GM12801 (cell line): Measurements from ENCODE around the gene NSMCE3.

ENCODE experiments used
- TF ChIP-seq, protein P1 (sequence below): IDR thresholded peaks from one replicate; pipeline ENCODE4 v1.5.1; 2011; ENCODE audit warnings: control low read depth; ENCODE audit not compliant: insufficient read length; ENCODE audit errors: extremely low read depth

NSMCE3 gene

DNA sequence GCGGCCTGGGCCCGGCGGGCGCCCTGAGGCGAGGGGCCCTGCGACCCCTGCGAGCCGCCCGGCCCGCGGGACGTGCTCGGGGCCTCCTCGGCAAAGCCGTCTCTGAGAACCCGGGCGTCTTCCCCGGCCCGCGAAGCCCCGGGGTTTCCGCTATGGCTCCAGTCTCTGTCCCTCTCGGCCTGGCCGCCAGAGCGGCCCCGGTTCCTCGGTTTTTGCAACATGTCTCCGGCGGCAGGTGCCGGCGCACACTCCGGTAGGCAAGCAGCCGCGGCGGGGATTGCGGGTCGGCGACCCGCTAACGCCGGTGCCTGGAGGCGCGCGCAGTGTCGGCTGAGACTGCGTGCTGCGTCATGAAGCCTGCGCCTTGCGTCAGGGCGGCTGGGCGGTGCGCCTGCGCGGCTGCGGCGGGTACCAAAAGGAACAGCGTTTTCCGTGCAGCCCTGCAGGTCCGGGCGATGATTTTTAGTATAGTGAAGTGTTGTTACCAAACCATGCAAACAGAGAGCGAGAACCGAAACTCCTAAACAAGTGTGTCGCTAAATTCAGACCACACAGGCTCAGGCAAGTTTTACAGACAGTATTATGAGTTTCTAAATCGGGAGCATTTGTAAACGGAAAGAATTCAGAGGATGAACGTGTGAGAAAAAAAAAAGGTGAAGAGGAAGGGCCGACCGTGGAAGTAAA, at the start of gene NSMCE3:
NSMCE3 (minus strand) TSS at position 338 of the 684 bp plus-strand sequence; CDS start at position 221, 117 bp downstream.
- TF ChIP-seq, protein P1, sequence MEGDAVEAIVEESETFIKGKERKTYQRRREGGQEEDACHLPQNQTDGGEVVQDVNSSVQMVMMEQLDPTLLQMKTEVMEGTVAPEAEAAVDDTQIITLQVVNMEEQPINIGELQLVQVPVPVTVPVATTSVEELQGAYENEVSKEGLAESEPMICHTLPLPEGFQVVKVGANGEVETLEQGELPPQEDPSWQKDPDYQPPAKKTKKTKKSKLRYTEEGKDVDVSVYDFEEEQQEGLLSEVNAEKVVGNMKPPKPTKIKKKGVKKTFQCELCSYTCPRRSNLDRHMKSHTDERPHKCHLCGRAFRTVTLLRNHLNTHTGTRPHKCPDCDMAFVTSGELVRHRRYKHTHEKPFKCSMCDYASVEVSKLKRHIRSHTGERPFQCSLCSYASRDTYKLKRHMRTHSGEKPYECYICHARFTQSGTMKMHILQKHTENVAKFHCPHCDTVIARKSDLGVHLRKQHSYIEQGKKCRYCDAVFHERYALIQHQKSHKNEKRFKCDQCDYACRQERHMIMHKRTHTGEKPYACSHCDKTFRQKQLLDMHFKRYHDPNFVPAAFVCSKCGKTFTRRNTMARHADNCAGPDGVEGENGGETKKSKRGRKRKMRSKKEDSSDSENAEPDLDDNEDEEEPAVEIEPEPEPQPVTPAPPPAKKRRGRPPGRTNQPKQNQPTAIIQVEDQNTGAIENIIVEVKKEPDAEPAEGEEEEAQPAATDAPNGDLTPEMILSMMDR, result no peak

DNA sequence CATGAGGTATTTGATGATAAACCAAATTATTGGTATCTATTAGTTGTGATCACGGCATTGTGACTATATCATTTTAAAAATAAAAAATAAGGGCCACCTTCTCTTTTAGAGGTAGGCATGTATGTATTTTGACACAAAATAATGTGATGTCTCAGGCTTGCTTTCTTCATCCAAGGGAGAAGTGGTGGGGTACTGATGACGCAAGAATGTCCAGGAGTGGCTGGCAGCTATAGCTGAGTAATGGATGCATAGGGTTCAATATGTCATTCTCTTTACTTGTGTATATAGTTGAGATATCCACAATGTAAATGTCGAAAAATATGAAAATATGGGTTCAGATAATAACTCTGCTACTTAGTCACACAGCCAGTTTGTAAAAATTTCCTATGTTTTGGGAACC, 46.8 kb upstream of the NSMCE3 start:
- TF ChIP-seq, protein P1, result no peak

DNA sequence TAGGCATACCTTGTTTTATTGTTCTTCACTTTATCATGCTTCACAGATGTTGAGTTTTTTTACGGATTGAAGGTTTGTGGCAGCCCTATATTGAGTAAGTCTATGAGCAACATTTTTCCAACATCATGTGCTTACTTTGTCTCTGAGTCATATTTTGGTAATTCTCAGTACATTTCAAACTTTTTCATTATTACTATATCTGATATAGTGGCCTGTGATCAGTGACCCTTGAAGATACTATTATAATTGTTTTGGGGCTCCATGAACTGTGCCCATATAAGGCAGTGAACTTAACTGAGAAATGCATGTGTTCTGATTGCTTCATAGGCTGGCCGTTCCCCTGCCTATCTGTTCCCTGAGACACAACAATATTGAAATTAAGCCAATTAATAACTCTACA, 42.8 kb upstream of the NSMCE3 start:
- TF ChIP-seq, protein P1, result no peak

DNA sequence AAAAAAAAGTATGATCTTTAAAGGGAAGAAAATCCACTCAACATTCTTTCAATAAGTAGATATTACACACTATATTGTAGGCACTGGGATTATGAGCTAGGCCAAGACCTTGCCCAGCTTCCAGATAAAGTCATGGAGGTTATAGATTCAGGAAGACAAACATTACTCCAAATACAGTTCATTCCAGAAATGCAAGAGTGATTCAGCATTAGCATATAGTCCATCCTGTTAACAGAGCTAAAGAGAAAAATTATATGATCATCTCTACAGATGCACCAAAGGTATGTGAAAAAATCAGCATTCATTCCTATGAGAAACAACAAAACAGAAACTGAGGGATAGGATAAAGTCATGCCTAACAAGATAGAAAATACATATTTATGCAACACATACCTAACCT, 42.1 kb upstream of the NSMCE3 start:
- TF ChIP-seq, protein P1, result no peak

DNA sequence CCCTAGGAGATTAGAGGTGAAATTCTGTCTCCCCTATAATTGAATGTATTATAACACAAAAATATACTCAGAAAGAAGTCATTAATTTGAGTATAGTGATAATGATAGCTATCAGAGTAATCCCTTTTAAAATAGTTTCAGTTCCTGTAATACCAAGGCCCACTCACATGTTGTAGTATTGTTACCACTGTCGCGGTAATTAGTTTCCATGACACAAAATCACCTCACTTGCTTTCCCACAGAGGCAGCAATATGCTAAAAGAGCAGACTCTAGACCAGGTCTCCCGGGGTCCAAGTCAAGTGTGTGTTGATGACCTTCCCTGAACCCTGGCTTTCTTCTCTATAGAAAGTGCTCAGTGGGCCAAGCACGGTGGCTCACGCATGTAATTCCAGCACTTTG, 39.5 kb upstream of the NSMCE3 start:
- TF ChIP-seq, protein P1, result no peak

DNA sequence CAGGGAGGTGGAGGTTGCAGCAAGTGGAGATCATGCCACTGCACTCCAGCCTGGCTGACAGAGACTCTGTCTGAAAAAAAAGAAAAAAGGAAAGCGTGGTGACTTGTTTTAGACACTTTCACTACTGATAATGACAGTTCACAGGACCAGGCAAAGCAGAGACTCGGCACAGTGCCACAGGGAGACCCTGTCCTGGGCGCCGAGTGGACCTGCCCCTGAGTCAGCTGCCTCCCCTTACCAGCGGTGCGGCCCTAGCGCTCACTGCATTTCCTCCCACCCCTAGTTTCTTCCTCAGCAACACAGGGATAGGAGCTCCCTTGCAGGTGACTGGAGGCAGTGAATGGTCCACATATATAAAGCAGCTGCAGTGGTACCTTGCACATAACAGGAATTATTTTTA, 38.7 kb upstream of the NSMCE3 start:
- TF ChIP-seq, protein P1, result no peak

DNA sequence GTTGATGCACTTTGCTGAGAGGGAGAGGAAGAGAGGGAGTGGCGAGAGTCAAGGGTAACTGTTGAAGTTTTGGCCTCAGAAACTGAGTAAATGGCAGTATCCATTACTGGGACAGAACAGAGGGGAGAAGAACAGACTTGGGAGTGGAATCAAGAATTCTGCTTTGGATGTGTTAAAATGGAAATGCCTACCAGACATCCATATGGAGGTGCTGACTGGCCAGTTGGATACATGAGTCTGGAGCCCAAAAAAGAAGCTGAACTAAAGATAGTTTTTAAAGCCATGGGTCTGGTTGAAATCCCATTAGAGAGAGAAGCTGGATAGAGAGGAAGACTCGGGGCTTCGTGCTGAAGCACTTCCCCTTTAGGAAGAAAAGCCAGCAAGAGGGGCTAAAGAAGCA, 35.9 kb upstream of the NSMCE3 start:
- TF ChIP-seq, protein P1, result no peak
